RPMI8226 (cell line): ENCODE measurements around the gene ULK4.
"Not testable (repeated sequence)": the region's sequence is repeated elsewhere in the genome, so short reads cannot be mapped to it uniquely, and the experiment has no call there.

Experiments
- DNase-seq: peaks from one replicate; pipeline ENCODE4 v3.0.0-alpha.2; 2015

ULK4 gene

DNA sequence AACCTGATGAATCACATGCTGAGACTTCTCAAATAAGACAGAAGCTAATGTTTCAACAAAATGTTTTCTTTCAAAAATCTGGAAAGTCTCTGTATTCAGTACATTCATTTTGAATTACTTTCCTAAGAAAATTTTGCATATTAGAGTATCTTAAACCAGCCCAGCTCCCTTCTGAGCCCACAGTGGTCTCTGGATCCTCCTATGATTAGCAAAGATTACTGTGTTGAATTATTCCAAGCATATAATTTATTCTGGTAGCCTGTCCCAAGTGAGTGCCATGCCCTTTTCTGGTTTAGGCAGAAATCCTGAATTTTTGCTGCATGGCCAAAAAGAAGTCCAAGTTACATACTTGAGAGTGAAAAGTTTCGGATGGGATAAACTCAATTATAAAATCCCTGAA lies 483.6 kb downstream of the ULK4 start:
- no peak for DNase-seq

DNA sequence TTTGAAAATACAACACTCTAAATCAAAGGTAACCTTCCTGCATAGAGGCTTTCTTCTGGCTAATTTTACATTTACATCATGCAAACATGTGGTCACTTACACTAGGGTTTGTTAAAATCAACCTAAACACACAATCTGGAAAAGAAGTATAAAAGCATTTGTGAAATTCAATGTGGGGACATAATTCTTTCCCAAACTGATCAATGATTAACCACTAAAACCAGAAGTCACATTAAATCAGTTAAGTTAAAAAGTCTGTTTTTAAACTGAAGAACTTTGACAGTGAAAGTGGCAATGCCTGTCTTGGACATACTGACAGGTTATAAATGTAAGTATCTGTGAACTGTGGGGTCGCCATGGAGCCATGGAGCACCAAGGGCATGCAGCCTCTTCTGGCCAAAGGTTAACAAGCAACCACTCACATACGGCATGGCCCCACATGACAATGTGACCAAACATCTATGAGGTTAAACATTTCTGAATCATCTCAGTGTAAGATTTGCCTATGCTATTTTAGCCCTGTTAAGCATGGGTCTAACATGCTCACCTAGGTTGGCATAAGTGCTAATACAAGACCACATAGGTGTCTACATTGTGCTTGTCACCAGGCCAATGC lies 484.4 kb downstream of the ULK4 start:
- DNase-seq, result no peak

DNA sequence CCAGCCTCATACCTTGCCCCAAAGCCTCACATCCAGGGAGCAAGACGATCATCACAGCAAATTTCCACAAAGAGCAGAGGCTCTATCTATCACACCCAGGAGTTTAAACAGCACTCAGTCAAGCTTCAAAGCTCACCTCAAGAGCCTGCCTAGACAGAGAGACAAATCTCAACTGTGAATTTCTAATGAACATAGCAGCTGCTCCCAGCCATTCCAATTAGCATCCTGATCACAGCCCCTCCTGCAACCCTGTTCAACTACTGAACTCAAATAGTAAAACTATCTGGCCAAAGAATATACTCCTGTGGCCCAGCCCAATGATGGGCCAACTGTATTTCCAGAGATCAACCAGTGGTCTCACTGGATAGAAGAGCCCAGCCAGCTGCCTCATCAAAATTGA lies 492.8 kb downstream of the ULK4 start:
- no peak for DNase-seq

DNA sequence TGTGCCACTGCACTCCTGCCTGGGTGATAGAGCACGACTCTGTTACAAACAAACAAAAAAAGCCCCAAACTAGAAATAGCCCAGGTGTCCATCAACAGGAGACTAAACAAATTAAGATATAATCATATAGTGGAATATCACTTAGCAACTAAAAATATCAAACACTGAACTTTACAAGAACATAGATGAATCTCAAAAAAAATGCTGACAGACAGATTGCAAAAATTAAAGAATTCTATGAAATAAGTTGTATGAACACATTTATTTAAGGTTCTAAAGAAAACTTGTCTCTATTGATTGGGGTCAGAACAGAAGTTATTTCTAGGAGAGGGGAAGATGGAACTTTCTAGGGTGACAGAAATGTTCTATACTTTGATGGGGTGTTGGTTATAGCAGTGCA lies 494.4 kb downstream of the ULK4 start:
- no peak for DNase-seq

DNA sequence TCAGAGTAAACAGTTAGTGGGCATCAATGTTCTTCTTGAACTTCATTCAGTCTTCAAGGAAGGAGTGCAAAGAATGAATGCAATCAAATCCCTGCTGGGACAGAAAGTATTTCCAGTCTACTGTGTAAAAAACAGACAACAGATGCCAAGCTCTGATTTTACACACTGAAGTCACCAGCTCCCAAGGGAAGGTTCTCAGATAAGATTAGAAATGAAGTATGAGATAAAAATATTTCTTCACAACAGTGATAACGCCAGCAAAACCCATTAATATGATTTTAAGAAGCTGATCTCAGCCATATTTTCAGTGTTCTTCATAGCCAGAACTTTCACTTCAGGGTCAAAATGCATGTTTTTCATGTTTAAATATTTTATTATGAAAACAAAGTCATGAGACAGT lies 497.0 kb downstream of the ULK4 start:
- no peak for DNase-seq

- DNase-seq, result no peak
Measured at GRCh38 chr3:41464401-41464800, 497.5 kb downstream of the ULK4 start.

DNA sequence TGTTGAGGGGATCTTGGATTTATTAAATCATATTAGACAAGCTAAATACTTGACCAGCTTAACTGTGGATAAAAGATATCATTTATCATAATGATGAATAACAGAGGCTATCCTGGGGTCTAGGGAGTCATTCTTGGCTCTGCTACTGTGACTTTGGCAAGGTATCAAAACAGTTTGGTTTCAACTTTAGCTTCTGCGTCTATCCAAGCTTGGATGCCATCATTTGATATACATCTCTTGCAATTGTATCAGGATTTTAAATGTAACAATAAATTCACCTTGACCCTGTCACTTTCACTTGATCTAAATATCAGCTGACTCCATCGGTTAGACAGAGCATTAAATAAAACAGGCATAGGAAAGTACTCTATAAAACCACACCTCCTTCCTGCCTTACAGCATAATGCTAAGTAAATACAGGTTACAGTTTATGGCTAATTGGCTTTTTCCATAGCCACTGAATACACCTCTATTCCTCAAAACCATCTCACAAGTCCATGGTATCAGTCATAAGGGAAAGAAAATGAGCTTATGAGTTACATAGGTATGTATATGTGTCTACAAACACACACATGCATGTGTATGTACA lies 499.7 kb downstream of the ULK4 start:
- no peak for DNase-seq

DNA sequence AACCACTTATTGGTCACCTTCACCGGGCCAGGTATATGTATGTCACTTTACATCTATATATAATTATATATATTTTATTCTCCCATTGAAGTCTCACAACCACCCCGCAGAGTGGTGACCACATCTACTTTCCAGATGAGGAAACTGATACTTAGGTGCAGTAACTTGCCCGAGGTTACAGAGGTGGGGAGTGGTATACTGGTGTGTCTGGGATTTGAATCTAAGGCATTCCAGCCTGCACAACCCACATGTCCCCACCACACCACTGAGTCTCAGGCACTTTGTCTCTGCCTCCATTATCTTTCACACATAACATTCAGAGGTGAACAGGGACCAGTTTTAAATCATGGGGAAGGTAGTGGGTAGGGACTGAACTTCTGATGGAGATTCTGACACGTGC lies 501.2 kb downstream of the ULK4 start:
- no peak for DNase-seq

DNA sequence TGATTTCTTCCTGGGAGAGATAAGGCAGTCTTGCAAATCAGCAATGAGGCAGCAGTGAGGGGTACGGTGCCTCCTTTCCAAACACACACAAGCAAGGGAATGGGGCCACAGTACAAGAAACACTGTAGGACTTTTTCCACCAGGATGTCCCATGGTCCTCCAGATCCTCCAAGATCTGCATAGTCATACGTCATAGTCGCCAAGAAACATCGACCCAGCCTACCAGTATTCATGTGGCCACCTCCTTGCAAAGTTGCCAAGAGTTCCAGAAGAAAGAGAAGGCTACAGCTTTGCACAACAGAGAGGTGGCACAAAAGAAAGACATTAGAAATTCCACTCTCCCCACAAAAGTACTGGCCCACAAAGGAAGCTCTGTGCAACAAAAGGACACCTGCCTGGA lies 504.7 kb downstream of the ULK4 start:
- no peak for DNase-seq

- no peak for DNase-seq
Measured at GRCh38 chr3:41456162-41456561, 505.7 kb downstream of the ULK4 start.

- DNase-seq, result not testable (repeated sequence)
Measured at GRCh38 chr3:41453618-41454017, 508.3 kb downstream of the ULK4 start.

- DNase-seq, result no peak
Measured at GRCh38 chr3:41450416-41451231, 511.3 kb downstream of the ULK4 start.

DNA sequence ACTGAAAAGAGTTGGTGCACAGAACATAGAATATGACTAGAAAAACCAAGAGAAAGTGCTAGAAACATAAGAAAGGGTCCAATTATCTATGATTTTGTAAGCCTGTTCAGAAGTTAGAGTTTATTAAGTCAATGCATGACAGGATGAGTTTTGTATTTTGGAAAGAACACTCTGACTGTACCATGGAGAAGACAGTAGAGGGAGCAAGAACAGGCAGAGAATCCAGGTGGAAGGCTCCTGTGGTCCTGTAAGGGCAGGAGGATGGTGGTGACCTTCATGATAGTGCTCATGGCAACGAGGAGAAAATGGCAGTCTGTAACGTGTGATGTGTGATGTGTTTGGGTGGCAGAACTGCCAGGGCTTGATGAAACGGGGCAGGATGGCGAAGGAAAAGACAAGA lies 513.5 kb downstream of the ULK4 start:
- no peak for DNase-seq

GRCh38 chr3:41447701-41448100 lies 514.2 kb downstream of the ULK4 start:
- DNase-seq, result no peak

DNA sequence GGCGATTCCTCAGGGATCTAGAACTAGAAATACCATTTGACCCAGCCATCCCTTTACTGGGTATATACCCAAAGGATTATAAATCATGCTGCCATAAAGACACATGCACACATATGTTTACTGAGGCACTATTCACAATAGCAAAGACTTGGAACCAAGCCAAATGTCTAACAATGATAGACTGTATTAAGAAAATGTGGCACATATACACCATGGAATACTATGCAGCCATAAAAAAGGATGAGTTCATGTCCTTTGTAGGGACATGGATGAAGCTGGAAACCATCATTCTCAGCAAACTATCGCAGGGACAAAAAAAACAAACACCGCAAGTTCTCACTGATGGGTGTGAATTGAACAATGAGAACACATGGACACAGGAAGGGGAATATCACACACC lies 515.6 kb downstream of the ULK4 start:
- DNase-seq, result not testable (repeated sequence)

GRCh38 chr3:41441568-41441967 lies 520.3 kb downstream of the ULK4 start:
- no peak for DNase-seq

DNA sequence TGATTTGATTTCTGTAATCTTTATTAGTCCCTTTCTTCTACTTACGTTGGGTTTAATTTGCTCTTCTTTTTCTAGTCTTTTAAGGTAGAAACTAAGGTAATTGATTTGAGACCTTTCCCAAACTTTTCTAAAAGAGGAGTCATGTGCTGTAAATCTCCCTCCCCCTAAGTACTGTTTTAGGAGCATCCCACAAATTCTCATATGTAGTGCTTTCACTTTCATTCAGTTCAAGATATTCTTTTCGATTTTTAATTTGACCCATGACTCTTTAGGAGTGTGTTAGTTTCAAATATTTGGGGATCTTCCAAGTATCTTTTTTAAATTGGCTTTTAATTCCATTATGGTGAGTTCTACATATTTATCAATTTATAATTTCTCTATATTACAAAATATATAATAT lies 520.8 kb downstream of the ULK4 start:
- DNase-seq, result no peak

- DNase-seq, result no peak
Measured at GRCh38 chr3:41436983-41437382, 524.9 kb downstream of the ULK4 start.

DNA sequence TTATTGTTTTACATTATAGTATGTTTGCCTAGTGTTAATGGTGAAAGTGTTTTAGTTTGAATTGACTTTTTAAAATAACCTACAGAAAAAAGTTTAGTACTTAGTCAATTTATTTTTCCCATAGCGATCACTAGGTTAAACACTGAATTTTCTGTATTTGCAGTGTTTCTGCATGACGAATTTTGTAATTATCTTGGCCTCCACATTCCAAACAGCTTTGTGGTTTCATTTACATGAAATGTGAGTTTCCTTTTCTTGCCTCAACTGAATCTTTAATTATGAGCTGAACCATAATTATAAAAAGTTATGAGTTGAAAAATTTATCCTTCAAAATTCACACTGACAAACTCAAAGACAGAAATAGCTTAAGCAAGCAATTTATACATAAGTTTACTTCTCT lies 527.1 kb downstream of the ULK4 start:
- DNase-seq, result no peak

DNA sequence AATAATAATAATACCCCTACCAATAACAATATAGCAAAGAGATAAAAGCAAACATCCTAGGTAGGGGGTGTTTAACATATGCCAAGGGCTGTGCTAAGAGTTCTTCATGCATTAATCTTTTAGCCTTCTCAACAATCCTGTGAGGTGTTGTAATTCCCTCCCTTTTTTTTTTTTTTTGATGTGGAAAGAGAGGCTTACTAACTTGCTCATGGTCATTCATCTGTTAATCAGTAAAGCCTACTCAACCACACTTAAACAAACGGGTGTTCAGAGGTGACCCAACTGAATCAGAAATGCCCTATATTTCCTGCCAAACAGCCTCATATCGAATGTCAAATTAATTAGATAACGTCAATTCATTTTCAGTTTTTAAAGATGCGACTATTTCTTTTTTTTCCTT lies 530.5 kb downstream of the ULK4 start:
- no peak for DNase-seq

- no peak for DNase-seq
Measured at GRCh38 chr3:41430886-41431285, 531.0 kb downstream of the ULK4 start.

- no peak for DNase-seq
Measured at GRCh38 chr3:41430391-41430790, 531.5 kb downstream of the ULK4 start.

DNA sequence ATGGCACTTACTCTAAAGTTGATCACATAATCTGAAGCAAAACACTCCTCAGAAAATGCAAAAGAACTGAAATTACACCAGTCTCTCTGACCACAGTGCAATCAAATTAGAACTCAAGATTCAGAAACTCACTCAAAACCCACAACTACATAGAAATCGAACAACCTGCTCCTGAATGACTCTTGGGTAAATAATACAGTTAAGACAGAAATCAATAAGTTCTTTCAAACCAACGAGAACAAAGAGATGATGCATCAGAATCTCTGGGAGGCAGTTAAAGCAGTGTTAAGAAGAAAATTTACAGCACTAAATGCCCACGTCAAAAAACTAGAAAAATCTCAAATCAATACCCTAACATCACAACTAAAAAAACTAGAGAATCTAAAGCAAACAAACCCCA lies 535.4 kb downstream of the ULK4 start:
- DNase-seq, result no peak

GRCh38 chr3:41424543-41425300 lies 537.2 kb downstream of the ULK4 start:
- DNase-seq, result no peak
